HepG2 (cell line): ENCODE results near the gene SLC16A9. TPM values are rescaled to one million over a fixed set of nuclear protein-coding genes. Genes with fewer than 3 reads are reported as not detected.

Source experiments
- ARID3A ChIP-seq: IDR thresholded peaks from 2 replicates; pipeline ENCODE4 v1.6.1; 2012; ENCODE audit warnings: low read depth, low read length, improper control_type of control experiment
- EEA1 ChIP-seq: sonication (generic); formaldehyde crosslinking; IDR thresholded peaks from 2 replicates; pipeline ENCODE4 v1.5.1; 2020; ENCODE audit warnings: mild to moderate bottlenecking, missing genetic modification reagents, borderline replicate concordance
- EP300 ChIP-seq, 3 experiments: sonication (generic) in 1 of 3; formaldehyde crosslinking in 1 of 3; IDR thresholded peaks; 2 replicates each; pipeline versions ENCODE4 v1.5.1 to v1.6.1; 2011 to 2020; ENCODE audit warnings: low read depth in 2 of 3, low read length in 2 of 3, borderline replicate concordance in 1 of 3, improper control_type of control experiment in 1 of 3, mild to moderate bottlenecking in 1 of 3, missing genetic modification reagents in 1 of 3, moderate library complexity in 1 of 3
- FOXK2 ChIP-seq: fragments of 450-650 bp; IDR thresholded peaks from 2 replicates; pipeline ENCODE4 v1.6.1; 2016
- FOXO1 ChIP-seq: sonication (generic); formaldehyde crosslinking; IDR thresholded peaks from 2 replicates; pipeline ENCODE4 v1.4.0; 2020; ENCODE audit warnings: missing genetic modification reagents
- FOXP1 ChIP-seq, 2 experiments: fragments of 450-650 bp in 1 of 2; IDR thresholded peaks; 2 replicates each; pipeline ENCODE4 v1.6.1; 2017 to 2018; ENCODE audit warnings: antibody characterized with exemption in 1 of 2
- GATAD2A ChIP-seq: IDR thresholded peaks from 2 replicates; pipeline ENCODE4 v1.6.1; 2016
- HDAC1 ChIP-seq: sonication (generic); formaldehyde crosslinking; IDR thresholded peaks from 2 replicates; pipeline ENCODE4 v1.5.1; 2020; ENCODE audit warnings: mild to moderate bottlenecking, missing genetic modification reagents
- HDAC2 ChIP-seq: sonication (generic); formaldehyde crosslinking; IDR thresholded peaks from 2 replicates; pipeline ENCODE4 v1.4.0; 2020; ENCODE audit warnings: missing genetic modification reagents
- MIER2 ChIP-seq: IDR thresholded peaks from 2 replicates; pipeline ENCODE4 v1.6.1; 2016; ENCODE audit warnings: missing biosample characterization, missing genetic modification reagents
- NCOA2 ChIP-seq: sonication (generic); formaldehyde crosslinking; IDR thresholded peaks from 2 replicates; pipeline ENCODE4 v1.8.0; 2022; ENCODE audit warnings: inconsistent platforms
- NR2F1 ChIP-seq, 2 experiments: fragments of 450-650 bp in 1 of 2; formaldehyde crosslinking in 1 of 2; IDR thresholded peaks; 2 replicates each; pipeline versions ENCODE4 v1.5.0 to v1.6.1; 2016 to 2020; ENCODE audit warnings: mild to moderate bottlenecking in 1 of 2, missing compliant biosample characterization in 1 of 2, missing genetic modification reagents in 1 of 2, moderate library complexity in 1 of 2
- RBFOX2 ChIP-seq: fragments of 200-400 bp; formaldehyde crosslinking; IDR thresholded peaks from 2 replicates; pipeline ENCODE4 v1.6.1; 2017; ENCODE audit warnings: low read depth, mild to moderate bottlenecking, low read length
- SKI ChIP-seq: fragments of 450-650 bp; IDR thresholded peaks from one replicate; pipeline ENCODE4 v1.6.1; 2018; ENCODE audit warnings: mild to moderate bottlenecking; ENCODE audit not compliant: partially characterized antibody
- SMARCE1 ChIP-seq: fragments of 450-650 bp; IDR thresholded peaks from 2 replicates; pipeline ENCODE4 v1.6.1; 2017; ENCODE audit warnings: borderline replicate concordance
- TBX3 ChIP-seq: fragments of 450-650 bp; IDR thresholded peaks from 2 replicates; pipeline ENCODE4 v1.6.1; 2017; ENCODE audit warnings: antibody characterized with exemption, mild to moderate bottlenecking, inconsistent platforms, borderline replicate concordance
- THAP8 ChIP-seq: sonication (generic); formaldehyde crosslinking; IDR thresholded peaks from 2 replicates; pipeline ENCODE4 v1.5.1; 2020; ENCODE audit warnings: missing genetic modification reagents, mild to moderate bottlenecking, borderline replicate concordance
- ZBTB20 ChIP-seq: sonication (generic); formaldehyde crosslinking; IDR thresholded peaks from 2 replicates; pipeline ENCODE4 v1.8.1; 2023; ENCODE audit warnings: missing genetic modification reagents, low read depth, mild to moderate bottlenecking, borderline replicate concordance
- ZNF317 ChIP-seq: sonication (generic); formaldehyde crosslinking; IDR thresholded peaks from 2 replicates; pipeline ENCODE4 v1.5.0; 2020; ENCODE audit warnings: mild to moderate bottlenecking, missing genetic modification reagents
- ZNF331 ChIP-seq: sonication (generic); formaldehyde crosslinking; IDR thresholded peaks from 2 replicates; pipeline ENCODE4 v1.4.0; 2020; ENCODE audit warnings: missing genetic modification reagents
- ZNF552 ChIP-seq: sonication (generic); formaldehyde crosslinking; IDR thresholded peaks from 2 replicates; pipeline ENCODE4 v1.9.0; 2022; ENCODE audit warnings: missing genetic modification reagents, mild to moderate bottlenecking, borderline replicate concordance
- ZNF609 ChIP-seq: sonication (generic); formaldehyde crosslinking; IDR thresholded peaks from 2 replicates; pipeline ENCODE4 v1.4.0; 2020; ENCODE audit warnings: mild to moderate bottlenecking, missing genetic modification reagents, borderline replicate concordance
- ZNF614 ChIP-seq: IDR thresholded peaks from 2 replicates; pipeline ENCODE4 v1.6.1; 2018; ENCODE audit warnings: missing biosample characterization, missing genetic modification reagents, inconsistent platforms, borderline replicate concordance
- ZNF747 ChIP-seq: sonication (generic); formaldehyde crosslinking; IDR thresholded peaks from 2 replicates; pipeline ENCODE4 v1.8.1; 2023; ENCODE audit warnings: missing genetic modification reagents, mild to moderate bottlenecking, borderline replicate concordance
- polyA plus RNA-seq, 8 experiments: library from polyadenylated mRNA; depleted of rRNA in 3 of 8; stranded (reverse) in 7 of 8; unstranded in 1 of 8; fragments of >200 nt; fragmentation: Illumina TruSeq in 4 of 8; extraction: Trizol in 4 of 8; gene quantifications; 2 replicates each; pipeline versions ENCODE4 v1.2.1 to v1.2.3, GENCODE V29; 2011 to 2016; ENCODE audit warnings: low read depth in 4 of 8, missing spikeins in 1 of 8, mixed read lengths in 1 of 8; ENCODE audit not compliant: insufficient read depth in 1 of 8
- total RNA-seq, 5 experiments: library from RNA; depleted of rRNA; stranded (reverse); fragments of >200 nt; fragmentation: Illumina TruSeq; extraction: Trizol; gene quantifications; 2 replicates each; pipeline ENCODE4 v1.2.3, GENCODE V29; 2016; ENCODE audit warnings: low read depth in 1 of 5

The SLC16A9 gene
- total and polyA plus RNA-seq, 2 of the 13 experiments (the other 11 are each of a cell fraction or from before 2014, with no cell fraction given): 0.01 to 0.09 TPM

GRCh38 chr10:59702347-59702746 lies 7.3 kb downstream of the SLC16A9 start (continued):
- TF ChIP-seq EEA1 (CRISPR knock-in tag) (no peak), ZNF552 (CRISPR knock-in tag) (no peak), ZNF747 (CRISPR knock-in tag) (no peak), FOXK2 (peak; percentile 62), SKI (peak; percentile 29), TBX3 (peak; percentile 53; the same call in 1 of the 2 replicates), EP300 (IDR thresholded peaks at IDR 0.05; ENCODE audit: low read depth in 2 of 2, low read length in 2 of 2) (peak in 1 of 2 experiments; percentile 63; a peak in 2 of 4 replicates), EP300 (CRISPR knock-in tag; IDR thresholded peaks at IDR 0.05; ENCODE audit: borderline replicate concordance) (no peak), ZBTB20 (CRISPR knock-in tag) (peak; percentile 38; the same call in 1 of the 2 replicates), NR2F1 (CRISPR knock-in tag; IDR thresholded peaks at IDR 0.05) (peak in 1 of 2 experiments; percentile 58; a peak in 2 of 4 replicates), GATAD2A (CRISPR knock-in tag) (peak; percentile 76), ZNF609 (CRISPR knock-in tag) (peak; percentile 79), ZNF331 (0 out of 2 replicates have a peak, but pooled peaks have one; percentile 38), HDAC2 (peak; percentile 70), ZNF317 (CRISPR knock-in tag) (0 out of 2 replicates have a peak, but pooled peaks have one; percentile 45), ARID3A (peak; percentile 49; the same call in 1 of the 2 replicates), FOXP1 (IDR thresholded peaks at IDR 0.05) (peak; percentile 46; the same call in 1 of the 2 replicates), FOXP1 (CRISPR knock-in tag; IDR thresholded peaks at IDR 0.05) (peak; percentile 89), SMARCE1 (peak; percentile 68; the same call in 1 of the 2 replicates), MIER2 (CRISPR knock-in tag) (0 out of 2 replicates have a peak, but pooled peaks have one; percentile 23), FOXO1 (CRISPR knock-in tag) (peak; percentile 78; the same call in 1 of the 2 replicates), ZNF614 (CRISPR knock-in tag) (0 out of 2 replicates have a peak, but pooled peaks have one; percentile 47), NCOA2 (peak; percentile 56; the same call in 1 of the 2 replicates), THAP8 (CRISPR knock-in tag) (no peak), HDAC1 (CRISPR knock-in tag) (0 out of 2 replicates have a peak, but pooled peaks have one; percentile 22), RBFOX2 (no peak)
